Measurements from ENCODE around the gene ERI3. TPM values are rescaled to one million over a fixed set of nuclear protein-coding genes. Genes with fewer than 3 reads are reported as not detected.

ERI3 gene
- total RNA-seq, 2 donors from 2014 or later: 22.6 to 25.7 TPM

Other genes starting within 250 kb of the ERI3 start
- gene KLF17, start 236.4 kb downstream of the ERI3 start, total RNA-seq: not detected
- not detected for gene KLF18, start 213.6 kb downstream of the ERI3 start, total RNA-seq
- gene DMAP1, start 141.8 kb downstream of the ERI3 start, total RNA-seq: 10 to 100 TPM; 52.9 to 59.1 TPM
- 10 to 100 TPM; 84.8 to 95.2 TPM for gene RNF220, start 50.0 kb upstream of the ERI3 start, total RNA-seq